Astrocyte of the cerebellum (primary cell): Measurements from ENCODE around the gene LATS1.

Experiments
- DNase-seq: peaks from one replicate; pipeline ENCODE4 v3.0.0-alpha.2; 2011; ENCODE audit warnings: low read depth
- H3K4me3 ChIP-seq: 2 replicates; pipeline ENCODE4 v1.5.1; 2011; ENCODE audit warnings: mild to moderate bottlenecking, low read depth, low read length, moderate library complexity
- CTCF ChIP-seq: IDR thresholded peaks from 2 replicates; pipeline ENCODE4 v1.5.1; 2012; ENCODE audit warnings: low read length, low read depth, moderate library complexity, mild to moderate bottlenecking; ENCODE audit errors: missing control alignments
- in situ Hi-C: cut with HindIII; loops from 2 replicates; pipeline ENCODE4 v1.10.0; 2017; ENCODE audit warnings: low sequenced_read_pairs

The LATS1 gene

GRCh38 chr6:149642829-149643580 is 74.9 kb downstream of the LATS1 start:
- H3K4me3 ChIP-seq: no peak overlapping the region

GRCh38 chr6:149636124-149636523 is 81.8 kb downstream of the LATS1 start:
- TF ChIP-seq CTCF: no peak
- H3K4me3 ChIP-seq: no peak overlapping the region
- DNase-seq: no peak
- in situ Hi-C loops: no loop called here

More at GRCh38 chr6:149642829-149643580, 74.9 kb downstream of the LATS1 start:
- no peak for TF ChIP-seq CTCF
- in situ Hi-C loops: no loop called here
- DNase-seq: no peak

- no peak overlapping the region for H3K4me3 ChIP-seq
- no peak for TF ChIP-seq CTCF
- no peak for DNase-seq
- in situ Hi-C loops: no loop called here
These were observed 83.6 kb downstream of the LATS1 start for GRCh38 chr6:149634315-149634714.

- no peak for TF ChIP-seq CTCF
- in situ Hi-C loops: no loop called here
- H3K4me3 ChIP-seq: no peak overlapping the region
- no peak for DNase-seq
These were observed 88.9 kb downstream of the LATS1 start for GRCh38 chr6:149628875-149629510.

GRCh38 chr6:149627672-149628071 is 90.2 kb downstream of the LATS1 start:
- DNase-seq: no peak
- in situ Hi-C loops: no loop called here
- H3K4me3 ChIP-seq: no peak overlapping the region
- no peak for TF ChIP-seq CTCF

GRCh38 chr6:149615805-149616204 is 102.1 kb downstream of the LATS1 start:
- no peak for TF ChIP-seq CTCF
- in situ Hi-C loops: no loop called here
- no peak for DNase-seq
- H3K4me3 ChIP-seq: no peak overlapping the region
